Jurkat, Clone E6-1 (cell line): ENCODE measurements around the gene PELI2.
A peak's percentile ranks its signal among the peaks of the same experiment; 100 is the strongest.

Source experiments
- DNase-seq: peaks from one replicate; pipeline ENCODE4 v3.0.0-alpha.2; 2011; ENCODE audit warnings: low read depth, low spot score
- H3K4me3 ChIP-seq: 2 replicates; pipeline ENCODE4 v1.5.1; 2011; ENCODE audit warnings: mild to moderate bottlenecking, low read length, control low read depth, moderate library complexity

Gene PELI2

DNA sequence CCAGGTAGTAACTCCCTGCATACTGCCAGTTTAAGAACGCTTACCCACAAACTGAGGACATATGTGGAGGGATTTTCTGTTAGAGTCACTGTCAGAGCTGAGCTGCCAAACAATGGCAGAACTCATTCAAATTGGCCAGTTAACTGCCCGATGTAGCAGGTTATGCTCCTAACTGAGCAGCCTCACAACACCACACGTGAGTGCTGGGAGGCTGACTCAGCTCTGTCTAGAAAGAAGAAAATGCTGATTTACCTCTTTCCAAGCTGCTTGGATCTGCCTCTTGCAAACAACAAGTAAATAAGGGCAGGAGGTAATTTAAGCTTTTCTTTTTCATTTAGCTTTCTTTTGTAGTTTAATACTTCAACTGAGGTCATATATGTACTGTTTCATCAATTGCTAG lies 195.6 kb downstream of the PELI2 start:
- H3K4me3 ChIP-seq = no peak overlapping the region
- no peak for DNase-seq

DNA sequence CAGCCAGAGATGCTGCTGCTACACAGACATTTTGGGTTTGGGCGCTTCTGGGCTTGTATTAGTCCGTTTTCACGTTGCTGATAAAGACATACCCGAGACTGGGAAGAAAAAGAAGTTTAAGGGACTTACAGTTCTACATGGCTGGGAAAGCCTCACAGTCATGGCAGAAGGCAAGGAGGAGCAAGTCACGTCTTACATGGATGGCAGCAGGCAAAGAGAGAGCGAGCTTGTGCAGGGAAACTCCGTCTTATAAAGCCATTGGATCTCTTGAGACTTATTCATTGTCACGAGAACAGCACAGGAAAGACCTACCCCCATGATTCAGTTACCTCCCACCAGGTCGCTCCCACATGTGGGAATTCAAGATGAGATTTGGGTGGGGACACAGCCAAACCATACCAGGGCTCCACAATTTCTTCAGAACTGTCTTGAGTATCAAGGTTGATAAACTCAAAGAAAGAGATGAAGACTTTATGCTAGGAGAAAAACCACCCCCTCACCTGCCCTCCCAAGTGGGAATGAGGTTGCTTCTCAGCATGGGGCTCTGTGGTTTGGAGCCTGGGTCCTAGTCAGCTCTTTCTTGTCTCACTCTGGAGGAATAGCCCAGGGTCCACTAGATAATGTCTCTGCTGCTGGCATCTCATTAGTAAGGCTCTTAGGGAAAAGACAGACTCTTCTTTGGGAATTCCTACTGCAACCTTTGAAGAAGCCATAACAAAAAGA lies 200.3 kb downstream of the PELI2 start:
- H3K4me3 ChIP-seq = no peak overlapping the region
- DNase-seq = no peak

DNA sequence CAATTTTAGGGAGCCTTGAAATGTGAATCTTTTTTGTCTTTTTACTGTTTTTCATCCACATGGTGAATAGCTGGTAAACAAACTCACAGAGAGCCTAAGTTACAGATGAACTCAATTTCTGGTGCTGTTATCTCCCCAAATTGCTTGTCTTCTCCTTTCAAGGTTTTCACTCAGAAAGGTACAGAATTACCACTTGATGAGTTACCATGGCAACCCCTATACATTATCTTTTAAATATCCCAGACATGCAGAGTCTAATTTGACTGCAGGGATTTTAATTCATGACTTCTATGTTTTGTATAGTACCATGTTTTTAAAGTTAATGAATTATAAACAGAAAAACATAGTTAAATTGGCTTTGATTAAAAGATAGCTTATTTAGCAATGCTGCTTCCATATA lies 203.7 kb downstream of the PELI2 start:
- no peak overlapping the region for H3K4me3 ChIP-seq
- no peak for DNase-seq

- no peak for DNase-seq
- H3K4me3 ChIP-seq = no peak overlapping the region
Measured at GRCh38 chr14:56322531-56322930, 204.3 kb downstream of the PELI2 start.

GRCh38 chr14:56324454-56324853 lies 206.2 kb downstream of the PELI2 start:
- DNase-seq = no peak
- H3K4me3 ChIP-seq = no peak overlapping the region

- no peak for DNase-seq
- no peak overlapping the region for H3K4me3 ChIP-seq
Measured at GRCh38 chr14:56324856-56325699, 206.9 kb downstream of the PELI2 start.

- no peak for DNase-seq
- no peak overlapping the region for H3K4me3 ChIP-seq
Measured at GRCh38 chr14:56328021-56328420, 209.8 kb downstream of the PELI2 start.

DNA sequence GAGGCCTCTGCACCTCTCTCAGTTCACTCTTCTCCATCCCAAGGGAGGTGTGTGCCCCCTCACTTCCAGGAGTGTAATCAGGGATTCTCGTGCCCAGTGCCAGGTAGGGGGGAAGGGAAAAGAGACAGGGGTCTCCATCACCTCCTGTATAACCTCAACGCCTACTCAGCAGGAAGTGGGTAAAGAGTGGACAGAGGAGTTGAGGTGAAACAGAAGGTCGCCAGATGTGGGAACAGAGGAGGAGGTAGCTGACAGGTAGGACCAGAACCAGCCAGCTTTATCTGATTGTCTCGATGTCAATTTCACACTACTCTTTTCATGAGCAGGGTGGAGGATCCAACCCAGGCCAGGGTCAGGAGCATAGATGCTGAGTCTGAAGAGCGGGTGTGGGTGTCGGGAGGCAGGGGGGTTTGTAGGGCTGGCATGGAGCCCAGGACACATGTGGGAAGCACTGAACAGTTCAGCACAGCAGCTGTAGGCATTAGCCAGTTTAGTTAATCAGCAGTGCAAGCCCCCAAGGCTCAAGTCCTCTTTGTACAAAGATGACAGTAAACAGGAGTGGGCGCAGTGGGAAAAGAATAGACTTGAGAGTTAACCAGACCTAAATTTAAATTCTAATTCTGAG lies 213.5 kb downstream of the PELI2 start:
- H3K4me3 ChIP-seq = no peak overlapping the region

DNA sequence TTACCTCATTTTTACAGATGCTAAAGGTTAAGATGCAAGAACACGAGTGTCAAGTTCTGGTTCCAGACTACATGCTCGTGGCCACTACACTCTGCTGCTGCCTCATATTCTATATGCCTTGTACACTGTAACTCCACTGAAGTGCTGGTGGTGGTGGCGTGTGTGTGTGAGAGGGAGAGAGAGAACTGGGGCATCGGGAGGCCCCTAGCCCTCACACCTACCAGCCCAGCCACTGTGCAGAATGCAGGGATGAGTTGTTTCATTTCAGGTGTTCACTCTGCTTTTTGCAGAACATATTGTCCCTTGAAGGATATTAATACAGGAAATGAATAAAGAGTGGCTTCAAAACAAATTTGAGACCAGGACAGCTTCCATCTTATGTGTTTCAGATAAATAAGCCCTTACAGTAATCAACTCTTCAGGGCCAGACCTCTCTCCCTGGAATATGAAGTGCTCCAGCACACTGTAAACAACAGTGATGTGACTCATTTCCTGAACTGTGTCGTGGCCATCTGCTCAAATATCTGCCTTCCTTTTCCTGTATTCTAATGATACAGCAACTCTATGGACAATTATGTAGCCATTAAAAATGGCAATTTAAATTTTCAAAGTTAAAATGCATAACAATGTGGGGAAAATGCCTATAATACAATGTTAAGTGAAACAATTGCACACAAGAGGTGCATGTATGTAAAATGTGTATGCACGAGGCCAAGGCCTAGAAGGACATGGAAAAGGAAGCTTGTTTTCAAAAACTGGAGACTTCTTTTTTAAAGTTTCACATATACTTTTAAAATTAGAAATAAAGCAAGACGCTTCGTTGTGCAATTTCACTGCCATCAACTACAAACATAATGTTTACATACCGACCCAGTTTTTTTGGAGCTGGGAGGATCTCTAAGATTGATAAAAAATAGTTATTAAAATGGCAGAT lies 215.4 kb downstream of the PELI2 start:
- no peak overlapping the region for H3K4me3 ChIP-seq
- DNase-seq = no peak

More for the DNA sequence above, 213.5 kb downstream of the PELI2 start:
- DNase-seq = no peak

DNA sequence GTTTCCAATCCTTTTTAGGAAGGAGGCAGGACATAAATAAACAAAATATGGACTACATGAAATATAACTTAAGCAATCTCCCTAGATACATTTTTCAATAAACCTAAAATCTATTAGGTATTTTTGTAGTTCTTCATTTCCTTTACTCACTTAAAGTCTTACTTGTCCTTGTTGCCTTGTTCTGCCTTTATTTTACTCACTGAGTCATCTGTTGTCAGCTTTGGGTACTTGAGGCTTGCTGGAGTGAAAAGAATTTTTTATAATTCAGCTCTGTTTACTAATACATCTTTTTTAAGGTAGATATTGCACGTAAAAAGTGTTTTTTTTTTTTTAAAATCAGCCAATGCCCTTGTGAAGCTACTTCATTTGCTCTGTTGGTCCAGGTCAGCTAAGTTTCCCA lies 216.2 kb downstream of the PELI2 start:
- no peak for DNase-seq
- no peak overlapping the region for H3K4me3 ChIP-seq

- no peak for DNase-seq
- H3K4me3 ChIP-seq = no peak overlapping the region
Measured at GRCh38 chr14:56338674-56339073, 220.5 kb downstream of the PELI2 start.

- peak; percentile 80 for DNase-seq
- H3K4me3 ChIP-seq = no peak overlapping the region
Measured at GRCh38 chr14:56339855-56340701, 221.9 kb downstream of the PELI2 start.

- H3K4me3 ChIP-seq = no peak overlapping the region
- DNase-seq = no peak
Measured at GRCh38 chr14:56340932-56341331, 222.7 kb downstream of the PELI2 start.

DNA sequence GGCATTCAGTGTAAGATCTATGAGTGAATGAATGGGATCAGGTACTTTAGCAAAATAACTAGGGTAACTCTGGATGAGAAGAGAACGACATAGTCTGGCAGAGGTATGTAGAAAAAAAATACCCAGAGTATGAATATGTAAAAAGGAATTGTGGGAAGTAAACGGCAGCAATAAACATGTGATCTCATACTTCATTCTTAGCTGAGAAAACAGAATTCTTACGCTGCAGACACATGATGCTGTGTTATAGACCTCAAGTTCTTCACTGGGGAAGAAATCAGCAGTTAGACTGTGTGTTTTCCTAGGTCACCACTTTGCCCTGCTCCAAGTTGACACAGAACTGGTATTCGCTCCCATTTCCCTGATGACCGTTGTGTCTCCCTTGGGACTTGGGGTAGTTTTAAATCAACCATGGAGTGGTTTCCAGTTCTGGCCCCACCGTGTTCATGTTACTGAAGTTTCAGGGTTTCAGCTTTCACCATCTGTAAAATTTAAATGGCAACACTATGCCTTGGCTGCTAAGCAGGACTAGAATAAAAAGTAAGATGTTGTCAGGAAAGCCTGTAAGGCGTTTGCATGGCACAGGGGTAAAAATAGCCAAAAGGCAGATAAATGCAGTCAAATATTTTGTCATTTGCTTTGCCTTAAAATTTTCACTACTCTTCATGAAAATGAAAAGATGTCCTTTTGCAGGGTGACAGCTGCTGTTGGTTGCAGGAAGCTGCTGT lies 223.7 kb downstream of the PELI2 start:
- no peak for DNase-seq
- no peak overlapping the region for H3K4me3 ChIP-seq

GRCh38 chr14:56342494-56342942 lies 224.3 kb downstream of the PELI2 start:
- no peak overlapping the region; the same call in 1 of the 2 replicates for H3K4me3 ChIP-seq
- peak; percentile 71 for DNase-seq

GRCh38 chr14:56349960-56350359 lies 231.7 kb downstream of the PELI2 start:
- no peak for DNase-seq
- H3K4me3 ChIP-seq = no peak overlapping the region
